A673 (cell line): Measurements from ENCODE around the gene MACROH2A1. TPM values are rescaled to one million over a fixed set of nuclear protein-coding genes. Genes with fewer than 3 reads are reported as not detected.

Source experiments
- BruUV-seq: library from RNA; stranded (reverse); fragments of 400-500 nt; replicated peaks from 2 replicates; lab custom pipeline; 2021; lab: Mats Ljungman, UMichigan
- CTCF ChIA-PET: fragments of 300-600 bp; sonication (Branson Sonifier 250); formaldehyde crosslinking; loops from one replicate; lab custom pipeline; 2022; ENCODE audit warnings: antibody characterized with exemption; lab: Charles Lee
- POLR2A ChIA-PET: fragments of 300-600 bp; sonication (Branson Sonifier 250); formaldehyde crosslinking; loops from one replicate; lab custom pipeline; 2022; ENCODE audit warnings: antibody characterized with exemption; ENCODE audit not compliant: low non-redundant PET; lab: Charles Lee
- DNase-seq: peaks from one replicate; pipeline ENCODE4 v3.0.0-alpha.2; 2015; ENCODE audit warnings: low spot score
- H3K27ac ChIP-seq: fragments of 200-600 bp; sonication (generic); 2 replicates; pipeline ENCODE4 v1.5.1; 2016; ENCODE audit warnings: mixed run types, low read depth, mild to moderate bottlenecking, mixed read lengths, antibody characterized with exemption, low read length; ENCODE audit not compliant: poor library complexity, severe bottlenecking
- H3K27me3 ChIP-seq: fragments of 200-600 bp; sonication (generic); replicated peaks from 2 replicates; pipeline ENCODE4 v1.6.1; 2017; ENCODE audit warnings: mixed run types, low read depth, mild to moderate bottlenecking, mixed read lengths, antibody characterized with exemption, low read length; ENCODE audit not compliant: insufficient read depth, poor library complexity
- H3K36me3 ChIP-seq: fragments of 200-600 bp; sonication (generic); 2 replicates; pipeline ENCODE4 v1.6.1; 2016; ENCODE audit warnings: mixed run types, mild to moderate bottlenecking, mixed read lengths, antibody characterized with exemption, low read length; ENCODE audit not compliant: insufficient read depth, poor library complexity, severe bottlenecking
- H3K4me1 ChIP-seq: fragments of 200-600 bp; sonication (generic); 2 replicates; pipeline ENCODE4 v1.6.1; 2017; ENCODE audit warnings: mixed run types, mild to moderate bottlenecking, mixed read lengths, antibody characterized with exemption, low read length; ENCODE audit not compliant: insufficient read depth, poor library complexity, severe bottlenecking
- H3K4me3 ChIP-seq: fragments of 200-600 bp; sonication (generic); 2 replicates; pipeline ENCODE4 v1.5.1; 2016; ENCODE audit warnings: low read depth, mixed run types, mild to moderate bottlenecking, mixed read lengths, low read length; ENCODE audit not compliant: poor library complexity, severe bottlenecking
- H3K9me3 ChIP-seq: fragments of 200-600 bp; sonication (generic); 2 replicates; pipeline ENCODE4 v1.6.1; 2016; ENCODE audit warnings: mixed run types, low read depth, mild to moderate bottlenecking, mixed read lengths, antibody characterized with exemption, low read length; ENCODE audit not compliant: poor library complexity, severe bottlenecking
- CTCF ChIP-seq: fragments of 300-800, 200-600 bp; sonication (generic); conservative IDR thresholded peaks from 2 replicates; pipeline ENCODE4 v1.5.1; 2017; ENCODE audit warnings: low read depth, mild to moderate bottlenecking, antibody characterized with exemption, low read length, moderate library complexity, mixed read lengths
- EZH2 ChIP-seq: fragments of 200-600 bp; sonication (generic); IDR thresholded peaks from 2 replicates; pipeline ENCODE4 v1.6.1; 2017; ENCODE audit warnings: borderline replicate concordance, low read depth, mild to moderate bottlenecking, mixed read lengths, antibody characterized with exemption, low read length; ENCODE audit not compliant: poor library complexity, severe bottlenecking
- intact Hi-C: fragments of 100-400 bp; cut with micrococcal nuclease; formaldehyde crosslinking; loops from one replicate; pipeline ENCODE4 v1.10.0; 2022; ENCODE audit not compliant: unreplicated experiment
- total RNA-seq: library from RNA; stranded (reverse); gene quantifications from 2 replicates; pipeline ENCODE4 v1.2.3, GENCODE V29; 2021

The MACROH2A1 gene
- total RNA-seq, 1 experiment from 2014 or later: 264 TPM

GRCh38 chr5:135400866-135401265 lies 1.8 kb upstream of the MACROH2A1 start:
- Histone ChIP-seq H3K4me1 (peaks cover 16% of the 10 kb centered on the region), H3K4me3 (no peak overlapping the region), H3K27me3 (peaks cover 2% of the 10 kb centered on the region), H3K36me3 (no peaks in the 10 kb centered on the region), H3K27ac (no peak overlapping the region), H3K9me3 (peaks cover 4% of the 10 kb centered on the region)
- no peak for DNase-seq
- POLR2A ChIA-PET: no interaction called here
- no TSS peak for BruUV-seq
- intact Hi-C loops: no loop called here
- CTCF ChIA-PET: no interaction called here
- TF ChIP-seq EZH2 (no peak), CTCF (no peak)

GRCh38 chr5:135399794-135400542 lies 937 bp upstream of the MACROH2A1 start:
- H3K27ac ChIP-seq: peak overlapping the region; percentile 94
- H3K4me3 ChIP-seq: peak overlapping the region; percentile 98
- no peaks in the 10 kb centered on the region for H3K27me3 ChIP-seq
- intact Hi-C loops: no loop called here
- BruUV-seq: no TSS peak
- DNase-seq: peak; percentile 33
- ChIA-PET POLR2A (interaction anchor here (0.8 kb wide), 1 partner anchor 635 kb away, joined by 3 read pairs; no protein-coding TSS in a partner anchor), CTCF (no interaction called here)
- H3K9me3 ChIP-seq: peaks cover 2% of the 10 kb centered on the region
- no peaks in the 10 kb centered on the region for H3K36me3 ChIP-seq
- no peak for TF ChIP-seq EZH2
- H3K4me1 ChIP-seq: peaks cover 23% of the 10 kb centered on the region

GRCh38 chr5:135398160-135398854 lies 724 bp downstream of the MACROH2A1 start:
- H3K27me3 ChIP-seq: no peaks in the 10 kb centered on the region
- peaks cover 23% of the 10 kb centered on the region for H3K4me1 ChIP-seq
- H3K4me3 ChIP-seq: peak overlapping the region; percentile 98
- DNase-seq: peak; percentile 63
- BruUV-seq: no TSS peak
- peak overlapping the region; percentile 94 for H3K27ac ChIP-seq
- H3K9me3 ChIP-seq: no peaks in the 10 kb centered on the region
- ChIA-PET POLR2A (no interaction called here), CTCF (no interaction called here)
- TF ChIP-seq CTCF: no peak
- no peak for TF ChIP-seq EZH2
- H3K36me3 ChIP-seq: no peaks in the 10 kb centered on the region
- intact Hi-C loops: no loop called here
